HUES6 (cell line): ENCODE data around the gene CDK17.

Experiments
- H3K27ac ChIP-seq: 2 replicates; pipeline ENCODE4 v1.7.0; 2013; ENCODE audit warnings: low read depth, mild to moderate bottlenecking, low read length, inconsistent platforms
- H3K27me3 ChIP-seq: 2 replicates; pipeline ENCODE4 v1.6.1; 2013; ENCODE audit warnings: low read length; ENCODE audit not compliant: control insufficient read depth, insufficient read depth
- H3K36me3 ChIP-seq: 2 replicates; pipeline ENCODE4 v1.6.1; 2013; ENCODE audit warnings: low read length; ENCODE audit not compliant: control insufficient read depth, insufficient read depth
- H3K4me1 ChIP-seq: 2 replicates; pipeline ENCODE4 v1.6.1; 2013; ENCODE audit warnings: low read length; ENCODE audit not compliant: control insufficient read depth, insufficient read depth
- H3K4me3 ChIP-seq: 2 replicates; pipeline ENCODE4 v1.5.1; 2013; ENCODE audit warnings: low read depth, low read length
- H3K9ac ChIP-seq: one replicate; pipeline ENCODE4 v1.6.1; 2013; ENCODE audit warnings: mild to moderate bottlenecking, low read length
- H3K9me3 ChIP-seq: 2 replicates; pipeline ENCODE4 v1.6.1; 2013; ENCODE audit warnings: low read depth, low read length; ENCODE audit not compliant: control insufficient read depth, insufficient read depth

CDK17 gene

DNA sequence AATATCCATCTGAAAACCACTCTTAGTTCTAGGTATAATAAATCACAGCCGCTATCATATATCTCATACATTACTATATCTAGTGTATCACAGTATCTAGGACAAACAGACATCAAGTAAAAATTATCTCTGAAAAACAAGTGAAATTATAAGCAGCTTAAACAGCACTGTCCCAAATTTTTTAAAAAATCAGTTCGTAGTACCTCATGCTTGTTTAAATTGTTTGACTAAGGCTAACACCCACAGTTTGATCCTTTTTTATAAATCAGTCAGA is 33.9 kb downstream of the CDK17 start:
- Histone ChIP-seq H3K27me3 (no peaks in the 10 kb centered on the region), H3K27ac (no peak overlapping the region), H3K9ac (no peak overlapping the region), H3K36me3 (no peaks in the 10 kb centered on the region), H3K4me1 (peaks cover 11% of the 10 kb centered on the region; the same call in 1 of the 2 replicates), H3K4me3 (no peak overlapping the region), H3K9me3 (no peaks in the 10 kb centered on the region)

DNA sequence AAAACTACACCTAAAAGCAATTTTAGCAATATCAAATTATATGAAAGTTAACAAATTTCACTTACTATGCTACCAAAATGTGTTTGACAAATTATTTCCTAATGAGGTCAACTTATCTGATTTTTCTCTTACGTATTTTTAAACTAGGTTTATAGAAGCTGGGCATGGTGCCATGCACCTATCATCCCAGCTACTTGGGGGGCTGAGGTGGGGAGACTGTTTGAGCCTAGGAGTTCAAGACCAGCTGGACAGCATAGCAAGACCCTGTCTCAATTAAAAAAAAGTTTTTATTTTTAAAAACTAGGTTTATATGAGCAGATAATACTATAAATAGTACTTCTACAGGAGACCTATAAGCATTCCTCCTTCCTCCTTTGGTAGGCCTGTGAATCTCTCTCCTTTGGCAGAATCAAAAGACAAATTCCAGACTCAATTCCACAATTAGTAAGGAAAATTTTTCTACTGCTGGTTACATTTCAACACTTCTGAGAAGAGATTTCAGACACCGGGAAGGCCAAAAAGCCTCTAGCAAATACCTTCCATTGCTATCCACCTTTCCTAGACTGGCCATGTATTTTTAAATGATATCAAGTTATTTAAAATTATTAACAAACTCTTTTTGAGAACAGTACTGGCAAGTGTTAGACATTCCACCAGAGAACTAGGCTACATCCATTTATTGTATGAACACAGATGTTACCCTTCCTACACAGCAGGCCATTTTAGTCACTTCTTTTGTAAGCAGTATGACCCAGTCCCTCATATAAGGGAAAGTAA is 34.4 kb downstream of the CDK17 start:
- Histone ChIP-seq H3K9me3 (no peaks in the 10 kb centered on the region), H3K36me3 (no peaks in the 10 kb centered on the region), H3K4me1 (peaks cover 10% of the 10 kb centered on the region; the same call in 1 of the 2 replicates), H3K27ac (no peak overlapping the region), H3K27me3 (no peaks in the 10 kb centered on the region), H3K9ac (no peak overlapping the region), H3K4me3 (no peak overlapping the region)

DNA sequence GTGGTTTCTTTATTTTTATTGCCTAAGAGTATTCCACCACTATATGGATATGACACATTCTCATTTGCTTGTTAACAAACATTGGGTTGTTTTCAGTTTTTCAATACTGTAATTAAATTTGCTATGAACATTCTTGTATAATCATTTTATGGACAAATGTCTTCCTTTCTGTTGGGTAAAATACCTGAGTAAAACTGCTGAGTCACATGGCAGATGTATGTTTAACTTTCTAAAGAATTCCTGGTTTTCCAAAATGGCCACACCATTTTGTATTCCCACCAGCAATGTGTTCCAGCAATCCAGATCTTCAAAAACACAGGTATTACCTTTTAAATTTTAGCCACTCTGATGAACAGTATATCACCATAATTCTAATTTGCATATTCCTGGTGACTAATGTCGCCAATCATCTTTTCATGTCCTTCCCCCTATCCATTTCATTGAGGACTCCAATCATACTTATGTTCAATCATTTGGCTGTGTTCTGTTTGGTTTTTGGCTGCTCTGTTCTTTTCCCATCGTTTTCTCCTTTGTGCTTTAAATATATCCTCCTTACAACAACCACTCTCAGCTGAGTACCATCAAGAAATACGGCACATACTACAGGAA is 36.0 kb downstream of the CDK17 start:
- no peak overlapping the region for H3K9ac ChIP-seq
- H3K4me3 ChIP-seq: no peak overlapping the region
- H3K36me3 ChIP-seq: no peaks in the 10 kb centered on the region
- H3K9me3 ChIP-seq: no peaks in the 10 kb centered on the region
- H3K27me3 ChIP-seq: no peaks in the 10 kb centered on the region
- 0 out of 2 replicates have a peak, but pooled peaks cover 3% of the 10 kb centered on the region for H3K4me1 ChIP-seq
- peak overlapping the region; percentile 59 for H3K27ac ChIP-seq

DNA sequence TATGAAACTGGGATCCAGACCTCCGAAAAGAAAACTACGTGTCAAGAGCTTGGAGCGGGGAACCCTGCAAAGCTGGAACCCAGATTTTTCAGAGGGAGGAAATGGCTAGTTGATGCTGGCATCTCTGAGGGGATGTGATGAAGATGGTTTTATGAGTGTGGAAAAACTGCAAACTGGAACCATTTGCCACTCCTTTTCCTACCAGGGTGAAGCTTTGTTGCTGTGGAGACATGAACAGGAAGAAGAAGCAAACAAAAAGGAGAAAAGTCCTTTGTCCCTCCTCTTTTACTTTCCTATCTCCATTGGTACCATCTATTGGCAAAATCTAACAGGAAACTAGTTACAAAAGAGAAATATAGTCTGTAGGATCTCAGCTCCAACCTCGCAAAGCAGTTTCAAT is 39.2 kb downstream of the CDK17 start:
- H3K9ac ChIP-seq: no peak overlapping the region
- no peaks in the 10 kb centered on the region for H3K27me3 ChIP-seq
- H3K9me3 ChIP-seq: no peaks in the 10 kb centered on the region
- no peaks in the 10 kb centered on the region for H3K36me3 ChIP-seq
- H3K4me3 ChIP-seq: no peak overlapping the region
- H3K4me1 ChIP-seq: 0 out of 2 replicates have a peak, but pooled peaks cover 3% of the 10 kb centered on the region
- H3K27ac ChIP-seq: no peak overlapping the region

DNA sequence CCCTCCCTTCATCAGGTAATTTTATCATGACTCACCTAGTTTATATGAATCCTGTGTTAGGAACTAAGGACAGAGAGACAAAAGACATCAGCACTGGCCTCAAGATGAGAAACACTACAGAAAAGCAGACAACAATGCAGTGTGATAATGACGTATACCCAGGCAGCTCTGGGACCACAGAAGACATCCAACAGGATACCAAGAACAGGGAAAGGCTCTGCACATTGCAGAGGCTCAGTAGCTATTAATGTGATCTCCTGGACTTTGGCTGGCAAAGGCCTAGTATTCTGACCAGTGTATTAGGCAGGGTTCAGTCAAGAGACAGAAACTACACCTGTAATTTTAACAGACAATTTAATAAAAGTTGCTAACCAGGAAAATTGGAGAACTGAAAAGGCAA is 39.7 kb downstream of the CDK17 start:
- no peak overlapping the region for H3K27ac ChIP-seq
- H3K4me1 ChIP-seq: 0 out of 2 replicates have a peak, but pooled peaks cover 3% of the 10 kb centered on the region
- no peak overlapping the region for H3K4me3 ChIP-seq
- H3K27me3 ChIP-seq: no peaks in the 10 kb centered on the region
- no peaks in the 10 kb centered on the region for H3K36me3 ChIP-seq
- no peak overlapping the region for H3K9ac ChIP-seq
- no peaks in the 10 kb centered on the region for H3K9me3 ChIP-seq

DNA sequence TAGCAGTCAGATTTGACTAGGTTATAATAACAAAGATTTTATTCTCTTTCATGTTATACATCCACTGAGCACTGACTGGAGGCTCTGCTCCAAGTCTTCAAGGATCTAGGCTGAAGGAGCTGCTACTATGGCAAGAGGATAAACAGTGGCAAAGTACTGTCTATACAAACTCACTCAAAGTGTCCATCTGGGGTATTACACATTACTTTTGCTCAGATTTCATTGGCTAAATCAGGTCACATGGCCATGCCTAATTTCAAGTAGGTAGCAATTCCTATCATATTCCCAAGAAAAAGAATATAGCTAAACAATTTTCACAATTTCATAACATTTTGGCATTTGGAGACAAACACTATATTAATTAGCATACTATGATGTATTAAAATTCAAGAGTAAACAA is 40.9 kb downstream of the CDK17 start:
- Histone ChIP-seq H3K9me3 (no peaks in the 10 kb centered on the region), H3K4me3 (no peak overlapping the region), H3K4me1 (peaks cover 9% of the 10 kb centered on the region; the same call in 1 of the 2 replicates), H3K9ac (no peak overlapping the region), H3K27ac (no peak overlapping the region), H3K36me3 (no peaks in the 10 kb centered on the region), H3K27me3 (no peaks in the 10 kb centered on the region)

DNA sequence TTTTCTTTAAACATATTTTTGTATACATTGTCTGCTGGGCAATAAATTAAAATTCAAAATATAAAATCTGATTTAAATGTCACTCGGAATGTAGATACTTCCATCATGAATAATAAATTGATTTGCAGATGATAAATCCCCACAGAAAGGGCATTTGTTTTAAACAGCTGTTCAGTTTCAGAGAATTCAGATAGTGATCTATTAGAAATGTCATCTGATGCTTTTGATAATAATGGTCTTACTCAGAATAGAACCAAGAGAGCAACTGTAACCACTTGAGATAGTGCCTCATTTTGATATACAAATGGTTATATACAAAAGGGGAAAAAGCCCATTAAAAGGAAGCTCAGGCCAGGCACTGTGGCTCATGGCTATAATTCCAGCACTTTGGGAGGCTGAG is 43.4 kb downstream of the CDK17 start:
- Histone ChIP-seq H3K36me3 (no peaks in the 10 kb centered on the region), H3K4me1 (peaks cover 17% of the 10 kb centered on the region; the same call in 1 of the 2 replicates), H3K9ac (no peak overlapping the region), H3K27ac (no peak overlapping the region), H3K9me3 (no peaks in the 10 kb centered on the region), H3K4me3 (no peak overlapping the region), H3K27me3 (no peaks in the 10 kb centered on the region)

DNA sequence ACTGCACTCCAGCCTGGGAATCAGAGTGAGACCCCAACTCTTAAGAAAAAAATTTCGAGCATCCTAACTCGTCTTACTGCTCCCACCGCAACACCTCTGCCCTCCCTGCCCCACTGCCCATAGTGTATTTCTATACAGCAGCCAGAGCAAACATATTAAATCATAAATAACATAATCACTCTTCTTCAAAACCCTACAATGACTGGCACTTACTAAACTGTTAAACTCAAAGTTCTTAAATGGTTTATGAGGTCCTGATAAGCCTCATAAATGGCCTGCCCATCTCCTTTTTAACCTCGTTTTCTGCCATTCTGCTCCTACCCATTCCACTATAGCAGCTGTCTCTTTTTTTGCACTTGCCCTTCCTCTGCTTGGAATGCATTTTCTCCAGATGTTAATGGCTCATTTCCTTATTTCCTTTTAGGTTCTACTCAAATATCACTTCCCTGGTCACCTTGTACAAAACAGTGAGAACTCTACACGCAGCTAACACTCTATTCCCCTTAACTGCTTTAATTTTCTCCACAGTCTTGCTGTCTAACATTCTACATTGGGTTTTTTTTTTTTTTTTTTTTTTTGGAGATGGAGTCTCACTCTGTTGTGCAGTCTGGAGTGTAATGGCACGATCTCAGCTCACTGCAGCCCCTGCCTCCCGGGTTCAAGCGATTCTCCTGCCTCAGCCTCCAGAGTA is 45.2 kb downstream of the CDK17 start:
- H3K27me3 ChIP-seq: no peaks in the 10 kb centered on the region
- H3K27ac ChIP-seq: no peak overlapping the region
- H3K9ac ChIP-seq: no peak overlapping the region
- peaks cover 14% of the 10 kb centered on the region; the same call in 1 of the 2 replicates for H3K4me1 ChIP-seq
- H3K36me3 ChIP-seq: no peaks in the 10 kb centered on the region
- no peak overlapping the region for H3K4me3 ChIP-seq
- H3K9me3 ChIP-seq: no peaks in the 10 kb centered on the region

DNA sequence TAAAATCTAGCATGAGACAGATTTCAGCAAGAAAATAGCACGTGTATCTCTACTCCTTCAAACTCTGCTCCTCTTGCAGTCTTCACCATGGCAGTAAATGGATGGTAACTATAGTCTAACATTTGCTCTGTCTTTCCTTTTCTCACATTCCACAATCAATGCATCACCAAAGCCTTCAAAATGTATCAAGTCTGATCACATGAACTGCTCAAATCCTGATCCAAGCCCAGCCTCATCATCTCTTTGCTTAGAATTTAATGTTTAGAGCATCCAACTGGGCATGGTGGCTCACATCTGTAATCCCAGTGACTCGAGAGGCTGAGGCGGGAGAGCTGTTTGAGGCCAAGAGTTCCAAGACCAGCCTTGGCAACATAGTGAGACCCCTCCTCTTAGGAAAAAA is 45.9 kb downstream of the CDK17 start:
- H3K4me3 ChIP-seq: no peak overlapping the region
- H3K9ac ChIP-seq: no peak overlapping the region
- peaks cover 14% of the 10 kb centered on the region; the same call in 1 of the 2 replicates for H3K4me1 ChIP-seq
- no peaks in the 10 kb centered on the region for H3K27me3 ChIP-seq
- H3K36me3 ChIP-seq: no peaks in the 10 kb centered on the region
- H3K27ac ChIP-seq: no peak overlapping the region
- H3K9me3 ChIP-seq: no peaks in the 10 kb centered on the region

DNA sequence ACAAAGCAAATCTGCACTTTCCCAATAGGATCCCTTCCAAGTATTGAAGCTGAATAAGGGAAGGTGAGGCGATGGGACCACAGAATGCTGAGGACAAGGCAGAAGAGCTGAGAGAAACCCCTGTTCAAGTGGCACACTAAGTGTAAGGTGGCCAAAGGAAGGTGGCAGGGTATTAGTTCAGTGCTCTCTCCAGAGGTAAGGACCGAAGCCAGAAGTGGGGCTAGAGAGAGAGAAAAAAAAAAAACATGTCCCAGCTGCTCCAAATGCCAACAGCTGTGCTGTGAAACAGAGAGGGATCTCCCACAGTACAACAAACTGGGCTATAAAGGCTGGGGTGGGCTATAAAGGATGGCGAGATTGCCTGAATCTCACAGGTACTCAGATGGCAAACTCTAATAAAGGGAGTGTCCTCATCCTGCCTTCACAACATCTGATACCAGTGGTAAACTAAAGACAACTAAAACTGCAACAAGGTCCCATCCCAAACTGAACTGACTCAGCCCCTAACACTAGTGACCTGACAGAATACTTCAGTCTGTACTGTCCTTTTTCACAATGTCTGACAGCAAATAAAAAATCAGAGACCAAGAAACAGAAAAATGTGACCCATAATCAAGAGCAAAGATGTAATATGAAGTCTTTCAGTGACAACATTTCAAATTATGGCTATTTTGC is 47.9 kb downstream of the CDK17 start:
- no peaks in the 10 kb centered on the region for H3K27me3 ChIP-seq
- H3K4me1 ChIP-seq: peaks cover 14% of the 10 kb centered on the region; the same call in 1 of the 2 replicates
- H3K9ac ChIP-seq: no peak overlapping the region
- H3K4me3 ChIP-seq: no peak overlapping the region
- no peak overlapping the region for H3K27ac ChIP-seq
- H3K36me3 ChIP-seq: no peaks in the 10 kb centered on the region
- no peaks in the 10 kb centered on the region for H3K9me3 ChIP-seq

DNA sequence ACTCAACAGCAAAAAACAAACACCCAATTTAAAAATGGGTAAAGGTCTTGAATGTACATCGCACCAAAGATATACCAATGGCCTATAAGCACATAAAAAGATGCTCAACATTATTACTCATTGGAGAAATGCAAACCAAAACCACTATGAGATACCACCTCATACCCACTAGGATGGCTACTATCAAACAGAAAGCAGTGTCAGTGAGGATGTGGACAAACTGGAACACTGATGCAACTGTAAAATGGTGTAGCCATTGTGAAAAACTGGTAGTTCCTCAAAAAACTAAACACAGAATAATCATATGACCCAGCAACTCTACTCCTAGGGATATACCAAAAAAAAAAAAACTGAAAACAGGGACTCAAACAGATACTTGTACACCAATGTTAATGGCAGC is 49.3 kb downstream of the CDK17 start:
- Histone ChIP-seq H3K9ac (no peak overlapping the region), H3K27ac (no peak overlapping the region), H3K27me3 (no peaks in the 10 kb centered on the region), H3K4me3 (no peak overlapping the region), H3K4me1 (peaks cover 14% of the 10 kb centered on the region; the same call in 1 of the 2 replicates), H3K9me3 (no peaks in the 10 kb centered on the region), H3K36me3 (no peaks in the 10 kb centered on the region)
